PC-9 (cell line): Measurements from ENCODE around the gene KLF13. TPM values are rescaled to one million over a fixed set of nuclear protein-coding genes. Genes with fewer than 3 reads are reported as not detected.

ENCODE experiments used
- BruUV-seq: library from RNA; stranded (reverse); fragments of 400-500 nt; replicated peaks from 2 replicates; lab custom pipeline; 2021; lab: Mats Ljungman, UMichigan
- CTCF ChIA-PET: fragments of 300-600 bp; sonication (Branson Sonifier 250); formaldehyde crosslinking; loops from one replicate; lab custom pipeline; 2022; ENCODE audit warnings: antibody characterized with exemption; lab: Charles Lee
- POLR2A ChIA-PET: fragments of 300-600 bp; sonication (Branson Sonifier 250); formaldehyde crosslinking; loops from one replicate; lab custom pipeline; 2022; ENCODE audit warnings: antibody characterized with exemption; ENCODE audit not compliant: unreplicated experiment; lab: Charles Lee
- DNase-seq, 2 experiments: peaks; one replicate each; pipeline versions ENCODE4 v3.0.0 to v3.0.0-alpha.2; 2015 to 2022; ENCODE audit warnings: mixed read lengths in 1 of 2
- H2AFZ ChIP-seq: fragments of 200-600 bp; sonication (generic); 2 replicates; pipeline ENCODE4 v1.8.1; 2017; ENCODE audit warnings: antibody characterized with exemption
- H3F3A ChIP-seq: fragments of 200-600 bp; sonication (generic); 2 replicates; pipeline ENCODE4 v1.8.1; 2017; ENCODE audit warnings: antibody characterized with exemption, mild to moderate bottlenecking, low read depth; ENCODE audit not compliant: insufficient read depth
- H3K27ac ChIP-seq: fragments of 200-600 bp; sonication (generic); 2 replicates; pipeline ENCODE4 v1.6.1; 2016; ENCODE audit warnings: mixed run types
- H3K27me3 ChIP-seq: fragments of 200-600 bp; sonication (generic); 2 replicates; pipeline ENCODE4 v1.6.1; 2016; ENCODE audit warnings: low read depth, mixed run types; ENCODE audit not compliant: insufficient read depth
- H3K36me3 ChIP-seq: fragments of 200-600 bp; sonication (generic); 2 replicates; pipeline ENCODE4 v1.6.1; 2016; ENCODE audit warnings: low read depth, mixed run types
- H3K4me1 ChIP-seq: fragments of 200-600 bp; sonication (generic); replicated peaks from 2 replicates; pipeline ENCODE4 v1.6.1; 2016; ENCODE audit warnings: mixed run types; ENCODE audit not compliant: insufficient read depth
- H3K4me2 ChIP-seq: fragments of 200-600 bp; sonication (generic); 2 replicates; pipeline ENCODE4 v1.6.1; 2017; ENCODE audit warnings: mixed run types
- H3K4me3 ChIP-seq: fragments of 200-600 bp; sonication (generic); 2 replicates; pipeline ENCODE4 v1.6.1; 2016; ENCODE audit warnings: mixed run types
- H3K79me2 ChIP-seq: fragments of 200-600 bp; sonication (generic); 2 replicates; pipeline ENCODE4 v1.6.1; 2017; ENCODE audit warnings: low read depth, mixed run types
- H3K9me2 ChIP-seq: fragments of 200-600 bp; sonication (generic); 2 replicates; pipeline ENCODE4 v1.8.1; 2017; ENCODE audit warnings: mild to moderate bottlenecking; ENCODE audit not compliant: insufficient read depth
- H3K9me3 ChIP-seq: fragments of 200-600 bp; sonication (generic); 2 replicates; pipeline ENCODE4 v1.8.1; 2016; ENCODE audit warnings: low read depth; ENCODE audit not compliant: insufficient read depth
- H4K20me1 ChIP-seq: fragments of 200-600 bp; sonication (generic); 2 replicates; pipeline ENCODE4 v1.8.1; 2017; ENCODE audit not compliant: insufficient read depth
- EZH2 ChIP-seq: fragments of 200-600 bp; sonication (generic); IDR thresholded peaks from 2 replicates; pipeline ENCODE4 v1.8.0; 2017; ENCODE audit warnings: antibody characterized with exemption, low read depth
- intact Hi-C: fragments of 100-400 bp; cut with micrococcal nuclease; formaldehyde crosslinking; loops from one replicate; pipeline ENCODE4 v1.10.0; 2022; ENCODE audit not compliant: unreplicated experiment
- total RNA-seq: library from RNA; stranded (reverse); gene quantifications from 2 replicates; pipeline ENCODE4 v1.2.3, GENCODE V29; 2021
- TF ChIP-seq, protein P1 (sequence below): fragments of 200-600 bp; sonication (generic); conservative IDR thresholded peaks from 2 replicates; pipeline ENCODE4 v1.6.1; 2017; ENCODE audit warnings: mixed run types, antibody characterized with exemption, mild to moderate bottlenecking, moderate library complexity

The KLF13 gene
- total RNA-seq, 1 experiment from 2014 or later = 3.4 TPM

GRCh38 chr15:31298707-31299172 is 27.9 kb upstream of the KLF13 start:
- no peaks in the 10 kb centered on the region for H3F3A ChIP-seq
- no peaks in the 10 kb centered on the region for H3K9me2 ChIP-seq
- no peak for DNase-seq
- H3K27me3 ChIP-seq = peaks cover 23% of the 10 kb centered on the region
- no peaks in the 10 kb centered on the region for H3K36me3 ChIP-seq
- no peaks in the 10 kb centered on the region for H3K4me1 ChIP-seq
- no peaks in the 10 kb centered on the region for H3K9me3 ChIP-seq
- H3K27ac ChIP-seq = no peak overlapping the region
- TF ChIP-seq EZH2 = no peak
- TF ChIP-seq, protein P1, sequence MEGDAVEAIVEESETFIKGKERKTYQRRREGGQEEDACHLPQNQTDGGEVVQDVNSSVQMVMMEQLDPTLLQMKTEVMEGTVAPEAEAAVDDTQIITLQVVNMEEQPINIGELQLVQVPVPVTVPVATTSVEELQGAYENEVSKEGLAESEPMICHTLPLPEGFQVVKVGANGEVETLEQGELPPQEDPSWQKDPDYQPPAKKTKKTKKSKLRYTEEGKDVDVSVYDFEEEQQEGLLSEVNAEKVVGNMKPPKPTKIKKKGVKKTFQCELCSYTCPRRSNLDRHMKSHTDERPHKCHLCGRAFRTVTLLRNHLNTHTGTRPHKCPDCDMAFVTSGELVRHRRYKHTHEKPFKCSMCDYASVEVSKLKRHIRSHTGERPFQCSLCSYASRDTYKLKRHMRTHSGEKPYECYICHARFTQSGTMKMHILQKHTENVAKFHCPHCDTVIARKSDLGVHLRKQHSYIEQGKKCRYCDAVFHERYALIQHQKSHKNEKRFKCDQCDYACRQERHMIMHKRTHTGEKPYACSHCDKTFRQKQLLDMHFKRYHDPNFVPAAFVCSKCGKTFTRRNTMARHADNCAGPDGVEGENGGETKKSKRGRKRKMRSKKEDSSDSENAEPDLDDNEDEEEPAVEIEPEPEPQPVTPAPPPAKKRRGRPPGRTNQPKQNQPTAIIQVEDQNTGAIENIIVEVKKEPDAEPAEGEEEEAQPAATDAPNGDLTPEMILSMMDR = no peak
- no peak overlapping the region for H2AFZ ChIP-seq
- no peak overlapping the region for H3K4me2 ChIP-seq
- no peak overlapping the region for H3K4me3 ChIP-seq
- intact Hi-C loops = no loop called here
- H4K20me1 ChIP-seq = no peaks in the 10 kb centered on the region
- ChIA-PET CTCF (no interaction called here), POLR2A (no interaction called here)
- BruUV-seq = no TSS peak
- no peaks in the 10 kb centered on the region for H3K79me2 ChIP-seq

DNA sequence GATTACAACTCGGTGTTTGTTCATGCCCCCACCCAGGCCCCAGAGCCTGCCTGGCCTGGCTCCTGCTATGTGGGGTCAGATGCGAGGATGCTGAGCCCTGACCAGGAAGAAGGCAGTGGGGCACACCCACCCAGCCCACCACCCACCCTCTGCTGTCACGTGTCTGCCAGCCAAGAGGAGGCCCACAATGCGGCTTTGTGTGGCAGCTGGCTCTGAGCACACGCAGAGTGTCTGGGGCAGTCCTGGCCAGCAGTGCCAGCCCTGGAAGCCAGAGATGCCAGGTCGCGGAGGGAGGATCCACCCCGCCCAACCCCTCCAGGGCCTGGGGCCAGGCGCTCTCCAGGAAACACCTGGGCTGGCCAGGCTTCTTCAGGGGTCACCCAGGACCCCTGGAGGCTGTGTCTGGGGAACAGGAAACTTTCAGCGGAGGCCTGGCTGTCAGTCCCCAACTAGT is 26.4 kb upstream of the KLF13 start:
- CTCF ChIA-PET = no interaction called here
- Histone ChIP-seq H3K4me3 (no peak overlapping the region), H3K79me2 (no peaks in the 10 kb centered on the region), H3K36me3 (no peaks in the 10 kb centered on the region), H3K27ac (no peak overlapping the region), H3K4me1 (no peaks in the 10 kb centered on the region), H4K20me1 (no peaks in the 10 kb centered on the region), H2AFZ (no peak overlapping the region), H3K27me3 (peaks cover 29% of the 10 kb centered on the region), H3K9me2 (no peaks in the 10 kb centered on the region), H3F3A (no peaks in the 10 kb centered on the region), H3K9me3 (no peaks in the 10 kb centered on the region), H3K4me2 (no peak overlapping the region)
- TF ChIP-seq, protein P1 = no peak
- no peak for TF ChIP-seq EZH2
- BruUV-seq = no TSS peak
- POLR2A ChIA-PET = no interaction called here
- DNase-seq = no peak
- intact Hi-C loops = no loop called here

GRCh38 chr15:31300981-31301672 is 25.5 kb upstream of the KLF13 start:
- Histone ChIP-seq H3K9me2 (no peaks in the 10 kb centered on the region), H3K27ac (no peak overlapping the region), H3K36me3 (no peaks in the 10 kb centered on the region), H3F3A (no peaks in the 10 kb centered on the region), H3K79me2 (no peaks in the 10 kb centered on the region), H3K4me3 (no peak overlapping the region), H3K9me3 (no peaks in the 10 kb centered on the region), H3K4me2 (no peak overlapping the region), H3K4me1 (no peaks in the 10 kb centered on the region), H3K27me3 (peaks cover 33% of the 10 kb centered on the region), H2AFZ (no peak overlapping the region), H4K20me1 (no peaks in the 10 kb centered on the region)
- CTCF ChIA-PET = no interaction called here
- BruUV-seq = no TSS peak
- DNase-seq = no peak
- POLR2A ChIA-PET = no interaction called here
- TF ChIP-seq EZH2 = no peak
- TF ChIP-seq, protein P1 = no peak
- intact Hi-C loops = no loop called here
